GM19328 (cell line): ENCODE measurements around the gene TMEM164.

Experiments used
- ATAC-seq: cut with Tn5 transposase; IDR thresholded peaks from one replicate; pipeline ENCODE4 v1.9.1; 2021; ENCODE audit warnings: mild to moderate bottlenecking, moderate library complexity; ENCODE audit not compliant: unreplicated experiment

The TMEM164 gene

DNA sequence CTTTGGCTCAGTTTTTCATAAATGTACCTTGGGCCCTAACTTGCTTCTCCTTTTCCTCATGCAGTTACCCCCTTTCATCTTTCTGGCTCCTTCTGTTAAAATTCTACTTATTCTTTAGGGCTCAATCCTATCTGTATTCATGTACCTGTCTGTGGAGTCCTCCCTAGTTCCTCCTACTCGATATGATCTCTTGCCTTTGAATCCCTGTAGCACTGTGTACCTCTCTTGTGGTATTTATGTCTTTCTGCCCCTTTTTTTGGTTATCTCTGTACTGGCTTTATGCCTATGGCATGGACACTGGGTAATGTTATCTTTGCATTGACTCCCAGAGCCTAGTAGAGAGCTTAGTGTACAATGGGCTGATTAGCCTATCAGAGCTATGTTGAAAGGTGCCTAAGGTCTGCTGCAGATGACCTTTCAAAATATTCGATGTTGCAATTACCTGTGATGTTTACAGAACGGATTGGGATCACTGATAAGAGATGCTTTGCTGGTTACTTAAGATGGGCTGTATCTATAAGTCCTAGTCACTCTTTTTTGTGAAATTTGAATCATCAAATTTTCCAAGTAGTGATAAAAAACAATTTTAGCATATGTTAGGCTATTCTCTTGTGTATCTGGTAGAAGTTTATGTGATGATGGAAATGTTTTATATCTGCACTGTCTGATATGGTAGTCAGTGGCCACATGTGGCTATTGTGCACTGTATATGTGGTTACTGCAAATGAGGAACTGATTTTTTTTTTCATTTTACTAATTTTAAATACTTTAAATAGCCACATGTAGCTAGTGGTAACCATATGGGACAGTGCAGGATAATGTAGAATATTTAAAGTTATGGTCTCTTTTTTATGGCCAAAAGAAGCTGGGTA, 33.5 kb downstream of the TMEM164 start:
- no peak for ATAC-seq

DNA sequence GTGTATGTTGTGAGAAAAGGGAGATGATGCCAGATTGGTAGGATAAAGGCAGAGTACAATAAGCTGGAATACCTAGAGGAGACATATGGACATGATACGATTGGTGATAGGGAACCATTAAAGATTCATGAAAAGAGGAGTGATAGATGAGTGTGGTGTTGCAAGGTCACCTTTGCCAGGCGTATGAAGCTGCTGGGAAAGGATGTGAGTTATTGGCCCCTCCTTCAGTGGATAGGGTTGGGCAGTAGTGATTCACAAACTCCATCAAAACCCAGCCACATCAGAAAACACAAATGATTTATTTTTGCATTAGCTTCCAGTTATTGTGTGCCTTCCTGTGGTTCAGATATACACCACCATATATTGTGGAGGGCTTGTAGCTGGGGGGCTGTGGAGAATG, 34.3 kb downstream of the TMEM164 start:
- ATAC-seq = no peak

DNA sequence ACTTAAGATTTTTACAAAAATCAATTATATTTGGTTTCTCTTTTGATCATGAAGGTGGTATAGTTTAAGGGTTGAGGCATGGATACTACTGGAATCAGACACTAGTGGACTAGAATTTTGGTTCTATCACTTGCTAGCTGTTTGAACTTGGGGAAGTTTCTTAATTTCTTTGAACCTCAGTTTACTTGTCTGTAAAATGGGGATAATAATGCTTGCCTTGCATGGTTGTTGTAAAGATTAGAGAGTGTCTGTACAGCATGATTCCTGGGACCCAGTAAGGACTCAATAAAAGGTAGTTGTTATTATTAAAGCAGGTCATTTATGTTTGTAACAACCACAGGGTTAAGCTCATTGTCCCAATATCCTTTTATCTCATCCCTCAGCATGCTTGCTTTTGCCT, 36.0 kb downstream of the TMEM164 start:
- ATAC-seq = no peak

DNA sequence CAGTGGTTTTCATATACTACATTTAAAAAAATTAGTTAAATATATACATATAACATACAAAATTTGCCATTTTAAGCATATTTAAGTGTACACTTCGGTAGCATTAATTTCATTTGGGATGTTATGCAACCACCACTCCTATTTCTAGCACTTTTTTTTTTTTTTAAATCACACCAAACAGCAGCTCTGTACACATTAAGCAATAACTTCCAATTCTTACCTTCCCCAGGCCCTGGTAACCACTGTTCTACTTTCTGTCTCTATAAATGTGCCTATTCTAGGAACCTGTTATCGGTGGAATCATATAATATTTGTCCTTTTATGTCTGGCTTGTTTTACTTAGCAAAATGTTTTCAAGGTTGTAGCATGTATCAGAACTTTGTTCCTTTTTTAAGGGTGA, 39.1 kb downstream of the TMEM164 start:
- no peak for ATAC-seq

DNA sequence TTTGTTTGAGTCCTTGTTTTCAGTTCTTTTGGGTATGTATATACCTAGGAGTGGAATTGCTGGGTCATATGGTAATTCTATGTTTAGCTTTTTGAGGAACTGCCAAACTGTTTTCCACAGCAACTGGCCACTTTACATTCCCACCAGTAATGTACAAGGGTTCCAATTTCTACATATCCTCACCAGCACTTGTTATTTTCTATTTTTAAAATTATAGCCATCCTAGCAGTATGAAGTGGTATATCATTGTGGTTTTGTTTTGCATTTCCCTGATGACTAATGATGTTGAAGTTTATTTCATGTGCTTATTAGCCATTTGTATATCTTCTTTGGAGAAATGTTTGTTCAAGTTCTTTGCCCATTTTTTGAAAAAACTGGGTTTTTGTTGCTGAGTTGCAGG, 39.6 kb downstream of the TMEM164 start:
- ATAC-seq = no peak

DNA sequence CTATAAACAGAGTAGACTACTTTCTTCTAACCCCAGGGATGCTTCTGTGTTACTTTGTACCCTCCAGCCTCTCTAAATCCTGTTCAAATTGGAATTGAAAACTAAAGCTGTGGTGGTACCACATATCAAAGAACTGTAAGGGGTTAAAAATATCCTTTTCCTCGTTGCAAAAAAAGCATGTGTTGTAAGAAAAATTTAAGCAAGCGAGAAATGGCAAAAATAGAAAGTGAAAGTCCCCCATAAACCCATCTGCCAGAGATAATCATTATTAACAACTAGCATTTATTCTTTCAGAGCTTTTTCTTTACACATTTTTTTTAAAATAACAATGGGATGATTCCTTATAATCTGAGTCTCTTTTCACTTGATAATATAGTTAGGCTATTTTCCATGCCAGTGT, 40.6 kb downstream of the TMEM164 start:
- ATAC-seq = no peak

DNA sequence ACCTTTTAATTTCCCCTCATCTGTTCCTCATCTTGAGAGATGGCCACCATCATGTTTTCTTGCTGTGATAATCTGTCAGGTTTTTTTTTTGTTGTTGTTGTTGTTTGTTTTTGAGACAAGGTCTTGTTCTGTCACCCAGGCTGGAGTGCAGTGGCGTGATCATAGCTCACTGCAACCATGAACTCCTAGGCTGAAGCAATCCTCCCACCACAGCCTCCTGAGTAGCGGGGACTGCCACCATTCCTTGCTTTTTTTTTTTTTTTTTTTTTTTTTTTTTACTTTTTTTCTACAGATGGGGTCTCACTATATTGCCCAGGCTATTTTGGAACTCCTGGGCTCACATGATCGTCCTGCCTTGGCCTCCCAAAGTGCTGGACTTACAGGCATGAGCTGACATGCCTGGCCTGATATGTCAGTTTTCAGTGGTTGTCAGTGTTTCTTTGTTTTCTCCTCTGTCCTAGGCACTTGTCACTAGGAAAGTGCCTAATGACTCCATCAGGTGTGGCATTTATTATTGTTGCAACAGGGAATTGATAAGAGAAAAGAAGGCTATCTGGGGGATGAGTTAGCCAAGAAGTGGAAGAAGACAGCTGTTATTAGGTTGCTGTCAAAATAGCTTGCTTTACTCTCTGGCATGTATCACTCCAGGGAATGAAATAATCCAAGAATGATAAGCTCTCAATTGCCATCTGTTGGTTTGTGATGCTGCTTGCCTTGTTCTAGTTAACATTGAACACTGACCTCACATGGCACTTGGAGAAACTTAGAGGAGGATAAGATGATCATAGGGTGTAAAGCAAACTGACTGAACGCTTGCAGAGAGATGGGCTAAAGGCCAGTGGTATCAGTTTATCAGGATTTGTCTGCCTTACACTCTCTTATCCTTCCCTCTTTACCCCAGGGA, 41.7 kb downstream of the TMEM164 start:
- no peak for ATAC-seq

DNA sequence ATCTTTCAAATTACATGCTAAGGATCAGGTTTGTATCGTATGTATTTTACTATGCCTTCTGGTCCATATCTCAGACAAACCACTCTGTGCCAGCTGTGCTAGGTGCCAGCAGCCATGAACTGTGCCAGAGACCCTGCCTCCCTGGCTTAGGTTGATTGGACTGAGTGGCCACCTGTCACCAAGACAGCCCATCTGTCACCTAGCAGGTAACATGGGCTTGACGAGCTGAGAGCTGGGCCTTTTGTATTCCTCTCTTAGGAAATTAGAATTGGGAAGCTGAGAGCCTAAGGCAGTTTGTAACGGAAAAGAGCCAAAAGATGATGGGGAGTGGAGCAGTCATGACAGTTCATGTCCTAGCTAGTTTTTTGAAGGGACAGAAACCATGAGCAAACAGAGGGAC, 42.5 kb downstream of the TMEM164 start:
- ATAC-seq = no peak

DNA sequence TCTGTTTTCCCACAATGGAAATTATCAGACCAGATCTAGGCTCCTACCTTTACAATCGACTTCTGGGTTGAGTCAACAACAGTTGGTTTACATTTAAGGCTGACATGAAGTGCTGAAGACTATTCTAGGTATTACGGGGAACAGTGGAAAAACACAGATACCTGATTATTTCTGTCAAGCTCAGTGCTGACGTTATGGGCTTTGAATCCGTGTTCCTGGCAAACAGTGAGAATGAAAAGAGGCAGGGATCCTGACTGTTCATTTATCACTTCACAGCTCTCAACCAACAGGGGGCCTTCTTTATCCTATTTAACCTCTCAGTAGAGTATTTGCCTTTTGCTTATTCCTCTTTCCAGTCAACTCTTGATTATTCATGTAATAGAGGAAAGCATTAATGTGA, 43.1 kb downstream of the TMEM164 start:
- ATAC-seq = no peak

DNA sequence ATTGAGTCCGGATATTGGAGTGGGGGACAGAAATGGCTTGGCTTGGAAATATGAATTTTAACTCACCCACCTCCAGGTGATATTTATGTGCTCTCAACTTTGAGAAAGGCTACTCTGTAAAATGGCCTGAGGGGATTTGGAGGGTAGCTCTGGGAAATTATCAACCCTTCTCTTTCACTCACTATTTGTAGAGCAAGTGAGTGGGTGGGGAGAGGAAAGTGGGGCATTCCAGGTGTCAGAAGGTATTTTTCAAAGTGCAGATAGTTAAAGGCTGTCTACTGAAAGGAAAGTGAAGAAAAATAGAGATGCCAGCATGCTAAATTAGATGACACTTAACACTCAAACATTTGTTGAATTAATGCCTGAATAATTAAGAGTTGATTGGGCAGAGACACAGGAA, 44.1 kb downstream of the TMEM164 start:
- ATAC-seq = no peak

DNA sequence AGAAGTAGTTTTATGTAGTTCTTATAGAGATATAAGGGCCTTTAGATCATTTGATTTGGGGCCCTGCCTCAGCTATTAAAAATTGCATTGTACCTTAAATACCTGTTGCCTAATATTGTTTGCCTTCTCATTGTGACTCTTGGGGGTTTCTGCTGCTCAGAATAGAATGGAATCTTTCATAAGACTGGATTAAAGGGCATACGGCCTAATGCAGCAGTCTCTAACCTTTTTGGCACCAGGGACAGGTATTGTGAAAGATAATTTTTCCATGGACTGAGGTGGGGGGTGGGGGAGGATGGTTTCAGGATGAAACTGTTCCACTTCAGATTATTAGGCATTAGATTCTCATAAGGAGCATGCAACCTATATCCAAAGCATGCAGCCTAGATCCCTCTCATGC, 46.2 kb downstream of the TMEM164 start:
- ATAC-seq = no peak

DNA sequence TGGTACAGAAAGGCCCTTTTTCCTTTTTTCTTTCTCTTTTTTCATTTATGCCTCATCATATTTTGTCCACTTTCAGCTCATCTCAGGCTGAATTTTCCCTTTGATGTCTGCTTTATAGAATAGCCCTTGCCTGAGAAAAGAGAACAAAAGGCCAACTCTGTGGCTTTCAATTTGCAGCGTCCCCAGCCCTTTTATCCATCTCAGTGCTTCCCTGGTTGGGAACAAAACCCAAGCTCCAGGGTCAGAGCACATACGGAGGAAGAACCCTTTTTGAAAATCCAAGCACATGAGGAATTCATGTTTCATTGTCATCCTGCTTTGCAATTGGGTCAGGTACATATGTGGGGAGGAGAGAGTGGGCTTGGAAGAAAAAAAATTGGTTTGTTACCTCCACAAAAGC, 47.5 kb downstream of the TMEM164 start:
- no peak for ATAC-seq

DNA sequence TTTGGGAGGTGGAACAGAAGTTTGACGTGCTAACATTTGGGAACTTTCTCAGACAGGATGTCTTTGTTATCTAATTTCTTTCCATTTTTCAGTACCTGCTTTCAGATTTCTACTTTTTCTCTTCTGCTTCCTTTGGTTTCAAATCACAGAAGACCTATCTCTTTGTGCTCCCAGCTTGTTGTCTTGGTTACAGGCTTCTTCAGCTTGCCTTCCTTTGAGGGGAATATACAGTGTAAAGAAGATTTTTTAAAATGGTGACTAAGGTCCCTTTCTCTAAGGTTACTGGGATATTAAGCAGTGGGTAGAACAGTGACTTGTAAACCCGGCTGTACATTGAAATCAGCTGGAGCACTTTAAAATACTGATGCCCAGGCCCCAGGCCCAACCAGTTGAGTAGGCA, 48.0 kb downstream of the TMEM164 start:
- no peak for ATAC-seq

DNA sequence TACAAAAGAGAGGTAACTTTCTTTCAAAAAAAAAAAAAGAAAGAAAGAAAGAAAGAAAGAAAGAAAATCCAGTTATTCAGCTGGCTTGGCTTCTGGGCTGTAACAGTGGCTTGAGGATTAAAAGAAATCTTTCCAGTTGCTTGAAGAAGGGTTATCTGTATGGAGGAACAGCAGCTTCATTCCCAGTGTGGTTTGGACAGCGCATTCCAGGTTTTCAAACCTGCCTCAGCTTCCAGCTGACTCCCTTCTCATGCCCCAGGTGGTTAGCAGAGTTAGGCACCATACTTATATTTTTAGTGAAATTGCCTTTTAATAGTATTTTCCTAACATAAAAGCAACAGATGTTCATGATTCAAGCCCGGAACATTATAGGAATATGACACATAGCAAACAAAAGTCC, 48.6 kb downstream of the TMEM164 start:
- ATAC-seq = no peak

DNA sequence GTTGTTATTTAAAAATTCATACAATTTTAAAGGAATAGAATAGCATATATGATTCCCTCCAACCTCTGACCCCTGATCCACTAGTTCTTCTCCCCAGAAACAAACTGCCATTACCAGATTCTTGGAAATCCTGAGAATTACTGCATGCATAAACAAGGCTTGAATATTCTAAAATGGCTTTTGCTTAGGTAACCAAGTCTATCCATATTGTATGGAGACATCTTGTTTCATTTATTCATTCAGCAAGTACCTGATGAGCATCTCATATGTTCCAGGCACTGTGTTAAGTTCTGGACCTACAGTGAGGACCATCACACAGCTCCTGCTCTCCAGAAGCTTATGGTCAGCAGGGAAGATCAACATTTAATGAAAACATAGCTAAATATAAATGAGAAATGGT, 49.4 kb downstream of the TMEM164 start:
- ATAC-seq = no peak

DNA sequence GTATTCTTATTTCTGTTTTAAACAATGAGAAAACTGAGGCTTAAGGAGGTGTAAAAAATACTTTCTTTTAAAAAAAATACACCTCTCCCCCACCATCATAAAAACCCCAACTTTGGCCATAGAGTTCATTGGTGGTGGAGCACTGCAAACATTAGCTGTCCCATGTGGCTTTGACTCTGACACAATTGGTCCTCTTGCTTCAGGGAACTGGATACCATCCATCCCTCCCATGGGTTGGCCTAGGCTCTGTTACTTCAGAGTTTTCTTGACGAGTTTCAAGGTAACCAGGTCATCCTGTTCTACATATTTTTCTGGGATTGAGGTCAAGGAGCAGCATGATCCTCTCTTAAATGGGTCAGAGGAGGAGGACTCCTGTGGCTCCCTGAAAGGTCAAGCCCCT, 50.5 kb downstream of the TMEM164 start:
- ATAC-seq = no peak

DNA sequence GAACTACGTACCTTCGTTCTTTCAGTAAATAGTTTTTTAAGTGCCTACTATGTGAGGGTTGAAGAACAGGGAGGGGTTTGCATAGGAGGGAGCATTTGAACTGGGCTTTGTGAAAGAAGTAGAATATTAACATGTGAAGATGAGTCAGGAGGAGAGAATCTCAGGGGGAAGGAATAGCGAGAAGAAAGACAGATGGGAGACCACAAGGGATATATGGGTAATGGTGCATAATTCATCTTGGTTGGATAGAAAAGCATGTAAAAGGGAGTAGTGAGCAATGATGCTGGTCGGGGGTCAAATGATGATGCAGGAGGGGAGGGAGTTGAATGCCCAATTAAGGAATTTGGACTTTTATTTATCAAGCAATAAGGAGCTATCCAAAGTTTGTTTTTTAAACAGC, 52.7 kb downstream of the TMEM164 start:
- ATAC-seq = no peak

DNA sequence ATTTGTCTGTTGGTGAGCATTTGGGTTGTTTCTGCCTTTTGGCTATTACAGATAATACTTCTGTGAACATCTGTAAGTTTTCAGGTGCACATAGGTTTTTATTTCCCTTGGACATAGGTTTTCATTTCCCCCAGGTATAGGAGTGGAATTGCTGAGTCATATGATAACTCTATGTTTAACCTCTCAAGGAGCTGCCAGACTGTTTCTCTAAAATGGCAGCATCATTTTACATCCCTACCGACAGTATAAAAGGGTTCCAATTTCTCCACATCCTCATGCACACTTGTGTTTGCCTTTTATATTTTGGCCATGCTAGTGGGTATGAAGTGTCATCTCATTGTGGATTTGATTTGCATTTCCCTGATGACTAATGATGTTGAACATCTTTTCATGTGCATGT, 53.5 kb downstream of the TMEM164 start:
- ATAC-seq = no peak

DNA sequence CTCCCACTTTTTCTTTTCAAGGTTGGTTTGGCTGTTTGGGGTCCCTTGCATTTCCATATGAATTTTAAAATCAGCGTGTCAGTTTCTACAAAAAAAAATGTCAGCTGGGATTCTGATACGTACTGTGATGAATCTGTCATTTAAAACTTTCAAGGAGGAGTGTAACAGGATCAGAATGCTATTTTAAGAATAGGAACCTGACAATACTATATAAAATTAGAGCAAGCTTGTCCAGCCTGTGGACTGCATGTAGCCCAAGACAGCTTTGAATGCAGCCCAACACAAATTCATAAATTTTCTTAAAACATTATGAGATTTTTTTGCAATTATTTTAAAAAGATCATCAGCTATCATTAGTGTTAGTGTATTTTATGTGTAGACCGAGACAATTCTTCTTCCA, 56.5 kb downstream of the TMEM164 start:
- ATAC-seq = no peak

DNA sequence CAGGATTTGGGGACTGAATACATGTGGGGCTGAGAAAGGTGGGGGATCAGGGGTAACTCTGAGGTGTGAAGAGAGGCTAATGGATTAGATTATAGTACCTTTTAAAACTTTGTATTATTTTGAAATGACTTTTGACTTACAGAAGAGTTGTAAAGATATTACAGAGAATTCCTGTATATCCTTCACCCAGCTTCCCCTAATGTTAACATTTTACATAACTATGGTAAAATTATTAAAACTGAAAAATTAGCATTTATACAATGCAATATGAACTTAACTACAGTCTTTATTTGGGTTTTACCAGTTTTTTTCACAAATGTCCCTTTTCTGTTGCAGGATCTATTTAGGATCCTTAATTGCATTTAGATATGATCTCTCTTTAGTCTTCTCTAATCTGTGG, 57.4 kb downstream of the TMEM164 start:
- no peak for ATAC-seq

DNA sequence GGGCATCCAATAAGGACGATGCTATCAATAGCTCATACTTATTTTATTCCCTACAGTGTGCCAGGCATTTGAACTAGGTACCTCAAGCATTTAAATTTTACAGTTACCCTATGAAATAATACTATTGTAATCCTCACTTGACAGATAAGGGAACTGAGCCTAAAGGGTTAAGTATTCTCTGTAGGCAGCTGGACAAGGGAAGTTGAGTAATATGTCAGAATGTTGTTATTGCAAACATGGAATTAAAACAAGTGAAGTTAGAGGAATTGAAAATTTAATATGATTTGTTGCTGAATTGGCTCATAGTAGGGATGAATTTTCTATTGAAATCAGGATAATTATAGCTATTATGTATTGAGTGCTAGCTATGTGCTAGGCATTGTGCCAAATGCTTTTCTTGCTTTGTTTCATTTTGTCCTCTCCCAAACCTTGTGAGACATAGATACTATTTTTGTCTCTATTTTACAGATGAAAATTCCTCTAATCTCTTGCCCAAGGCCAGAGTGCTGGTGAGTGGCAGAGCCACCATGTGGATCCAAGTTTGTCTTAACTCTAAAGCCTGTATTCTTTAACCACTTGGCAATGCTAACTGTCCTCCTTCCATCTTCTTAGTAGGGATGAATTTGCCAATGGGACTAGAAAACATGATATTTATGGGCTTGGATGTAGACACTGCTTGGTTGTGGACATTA, 58.1 kb downstream of the TMEM164 start:
- no peak for ATAC-seq

DNA sequence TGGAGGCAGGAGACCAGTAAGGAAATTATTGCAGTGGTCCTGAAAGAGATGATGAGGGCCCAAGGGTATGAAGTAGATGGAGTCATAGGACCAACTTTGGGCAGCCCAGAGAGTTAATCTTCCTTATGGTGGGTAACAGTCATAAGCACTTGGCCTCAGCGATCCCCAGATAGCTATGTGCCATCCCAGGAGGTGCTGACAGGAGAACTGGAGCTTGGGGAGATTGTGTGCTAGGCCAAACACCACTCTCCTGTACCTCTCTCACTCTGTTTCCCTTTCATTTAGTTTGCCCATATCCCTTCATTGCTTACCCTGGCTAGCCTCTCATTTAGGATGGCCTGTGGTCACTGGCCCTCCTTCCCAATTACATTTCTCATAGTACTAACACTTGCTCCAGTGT, 60.0 kb downstream of the TMEM164 start:
- no peak for ATAC-seq
